Measurements from ENCODE around the gene ALPL. TPM values are rescaled to one million over a fixed set of nuclear protein-coding genes. Genes with fewer than 3 reads are reported as not detected.
"Not testable (repeated sequence)": the region's sequence is repeated elsewhere in the genome, so short reads cannot be mapped to it uniquely, and the experiment has no call there.

ALPL gene
- polyA plus RNA-seq, 1 experiment = 0.45 TPM

GRCh38 chr1:21518774-21519455 lies 9.7 kb downstream of the ALPL start:
- no peak for TF ChIP-seq CTCF (IDR thresholded peaks at IDR 0.05; ENCODE audit: insufficient read depth, low read depth, low read length)
- POLR2A ChIA-PET = no interaction called here
- Histone ChIP-seq H3K36me3 (ENCODE audit: control insufficient read depth, insufficient read depth, low read length) (no peaks in the 10 kb centered on the region), H3K27me3 (ENCODE audit: control insufficient read depth, insufficient read depth, low read length) (no peaks in the 10 kb centered on the region; the same call in none of the 2 replicates), H3K4me3 (ENCODE audit: low read depth, low read length) (no peak overlapping the region)
- CTCF ChIA-PET = interaction anchor here (0.8 to 2.9 kb wide), 3 partner anchors 9 to 19 kb away, joined by 3 to 13 read pairs (median 3); partner anchors contain the start of gene ALPL
- DNase-seq (ENCODE audit: low read depth) = no peak

- H3K4me3 ChIP-seq (ENCODE audit: low read depth, low read length); H3K27me3 ChIP-seq (ENCODE audit: control insufficient read depth, insufficient read depth, low read length); POLR2A ChIA-PET; DNase-seq (ENCODE audit: low read depth); H3K36me3 ChIP-seq (ENCODE audit: control insufficient read depth, insufficient read depth, low read length): not testable (repeated sequence)
- CTCF ChIA-PET = interaction anchor here (2.9 kb wide), 1 partner anchor 11 kb away, joined by 13 read pairs; the partner anchor contains the start of gene ALPL
These were observed 10.4 kb downstream of the ALPL start for GRCh38 chr1:21519486-21520070.

- H3K27me3 ChIP-seq (ENCODE audit: control insufficient read depth, insufficient read depth, low read length) = no peaks in the 10 kb centered on the region; the same call in none of the 2 replicates
- no peak for TF ChIP-seq CTCF (IDR thresholded peaks at IDR 0.05; ENCODE audit: insufficient read depth, low read depth, low read length)
- H3K36me3 ChIP-seq (ENCODE audit: control insufficient read depth, insufficient read depth, low read length) = no peaks in the 10 kb centered on the region
- H3K4me3 ChIP-seq (ENCODE audit: low read depth, low read length) = no peak overlapping the region
- peak; percentile 21 for DNase-seq (ENCODE audit: low read depth)
- ChIA-PET POLR2A (no interaction called here), CTCF (interaction anchor here (0.7 to 6.4 kb wide), 7 partner anchors 9 to 151 kb away, joined by 3 to 34 read pairs (median 4); partner anchors contain the start of gene ALPL)
These were observed 11.9 kb downstream of the ALPL start for GRCh38 chr1:21520899-21521716.

- TF ChIP-seq CTCF (IDR thresholded peaks at IDR 0.05; ENCODE audit: insufficient read depth, low read depth, low read length) = no peak
- no peak overlapping the region for H3K4me3 ChIP-seq (ENCODE audit: low read depth, low read length)
- H3K36me3 ChIP-seq (ENCODE audit: control insufficient read depth, insufficient read depth, low read length) = no peaks in the 10 kb centered on the region
- no peak for DNase-seq (ENCODE audit: low read depth)
- H3K27me3 ChIP-seq (ENCODE audit: control insufficient read depth, insufficient read depth, low read length) = no peaks in the 10 kb centered on the region; the same call in none of the 2 replicates
- ChIA-PET POLR2A (no interaction called here), CTCF (interaction anchor here (0.9 to 6.4 kb wide), 5 partner anchors 10 to 20 kb away, joined by 3 to 34 read pairs (median 4); partner anchors contain the start of gene ALPL)
These were observed 12.5 kb downstream of the ALPL start for GRCh38 chr1:21521717-21522060.

- POLR2A ChIA-PET = no interaction called here
- no peak for TF ChIP-seq CTCF (IDR thresholded peaks at IDR 0.05; ENCODE audit: insufficient read depth, low read depth, low read length)
- DNase-seq (ENCODE audit: low read depth) = no peak
- Histone ChIP-seq H3K4me3 (ENCODE audit: low read depth, low read length) (no peak overlapping the region), H3K27me3 (ENCODE audit: control insufficient read depth, insufficient read depth, low read length) (no peaks in the 10 kb centered on the region; the same call in none of the 2 replicates), H3K36me3 (ENCODE audit: control insufficient read depth, insufficient read depth, low read length) (no peaks in the 10 kb centered on the region)
- CTCF ChIA-PET = interaction anchor here (1.9 to 6.4 kb wide), 2 partner anchors 11 to 14 kb away, joined by 6 to 34 read pairs; partner anchors contain the start of gene ALPL
These were observed 13.4 kb downstream of the ALPL start for GRCh38 chr1:21522525-21523038.

Measured in BJ (cell line).